ENCODE measurements around the gene SS18. TPM values are rescaled to one million over a fixed set of nuclear protein-coding genes. Genes with fewer than 3 reads are reported as not detected.
"Not testable (repeated sequence)": the region's sequence is repeated elsewhere in the genome, so short reads cannot be mapped to it uniquely, and the experiment has no call there.

The SS18 gene
- total RNA-seq, result 109 and 139 TPM in 2 replicates

GRCh38 chr18:26090130-26091046 is at the start of gene SS18:
TSS of gene SS18 (minus strand) at chr18:26090613. CDS start at chr18:26090569, 44 bp downstream.
- H3K4me3 ChIP-seq (ENCODE audit: low read depth, low read length), result peak within 1 kb of the TSS; percentile 91
- TF ChIP-seq CTCF (IDR thresholded peaks at IDR 0.05; ENCODE audit: insufficient read depth, low read depth, low read length), result no peak
- DNase-seq (ENCODE audit: low read depth), result peak; percentile 96

GRCh38 chr18:26135548-26135947 is 45.1 kb upstream of the SS18 start:
- no peak overlapping the region for H3K4me3 ChIP-seq (ENCODE audit: low read depth, low read length)
- no peak for DNase-seq (ENCODE audit: low read depth)
- no peak for TF ChIP-seq CTCF (IDR thresholded peaks at IDR 0.05; ENCODE audit: insufficient read depth, low read depth, low read length)

GRCh38 chr18:26134107-26134506 is 43.7 kb upstream of the SS18 start:
- no peak overlapping the region for H3K4me3 ChIP-seq (ENCODE audit: low read depth, low read length)
- TF ChIP-seq CTCF (IDR thresholded peaks at IDR 0.05; ENCODE audit: insufficient read depth, low read depth, low read length), result no peak
- no peak for DNase-seq (ENCODE audit: low read depth)

- TF ChIP-seq CTCF (IDR thresholded peaks at IDR 0.05; ENCODE audit: insufficient read depth, low read depth, low read length), result no peak
- DNase-seq (ENCODE audit: low read depth), result peak; percentile 12
- H3K4me3 ChIP-seq (ENCODE audit: low read depth, low read length), result peak within 1 kb of the TSS; percentile 39
Measured at GRCh38 chr18:26133652-26134051, 43.2 kb upstream of the SS18 start, which contains the start of gene PSMA8. TSS of gene PSMA8 (plus strand) at chr18:26133869. CDS start at chr18:26133966, 97 bp downstream.

- DNase-seq (ENCODE audit: low read depth), result not testable (repeated sequence)
Measured at GRCh38 chr18:26128192-26128591, 37.8 kb upstream of the SS18 start.

GRCh38 chr18:26127786-26128185 is 37.4 kb upstream of the SS18 start:
- H3K4me3 ChIP-seq (ENCODE audit: low read depth, low read length), result no peak overlapping the region
- no peak for TF ChIP-seq CTCF (IDR thresholded peaks at IDR 0.05; ENCODE audit: insufficient read depth, low read depth, low read length)
- no peak for DNase-seq (ENCODE audit: low read depth)

More at GRCh38 chr18:26128192-26128591, 37.8 kb upstream of the SS18 start:
- H3K4me3 ChIP-seq (ENCODE audit: low read depth, low read length), result not testable (repeated sequence)

- H3K4me3 ChIP-seq (ENCODE audit: low read depth, low read length); DNase-seq (ENCODE audit: low read depth): not testable (repeated sequence)
Measured at GRCh38 chr18:26121994-26122393, 31.6 kb upstream of the SS18 start.

- H3K4me3 ChIP-seq (ENCODE audit: low read depth, low read length), result no peak overlapping the region
- peak; percentile 5 for DNase-seq (ENCODE audit: low read depth)
- TF ChIP-seq CTCF (IDR thresholded peaks at IDR 0.05; ENCODE audit: insufficient read depth, low read depth, low read length), result no peak
Measured at GRCh38 chr18:26121476-26121875, 31.1 kb upstream of the SS18 start.

All from fibroblast of villous mesenchyme (primary cell).